GM19239 (cell line): ENCODE data around the gene TECPR1.

ENCODE experiments used
- DNase-seq: peaks from one replicate; pipeline ENCODE4 v3.0.0; 2011; ENCODE audit warnings: low spot score; ENCODE audit not compliant: insufficient read length
- FAIRE-seq: peaks from 2 replicates; lab custom pipeline; 2011; peaks lifted over from hg19 to GRCh38; lab: Jason Lieb, UNC

The TECPR1 gene, protein sequence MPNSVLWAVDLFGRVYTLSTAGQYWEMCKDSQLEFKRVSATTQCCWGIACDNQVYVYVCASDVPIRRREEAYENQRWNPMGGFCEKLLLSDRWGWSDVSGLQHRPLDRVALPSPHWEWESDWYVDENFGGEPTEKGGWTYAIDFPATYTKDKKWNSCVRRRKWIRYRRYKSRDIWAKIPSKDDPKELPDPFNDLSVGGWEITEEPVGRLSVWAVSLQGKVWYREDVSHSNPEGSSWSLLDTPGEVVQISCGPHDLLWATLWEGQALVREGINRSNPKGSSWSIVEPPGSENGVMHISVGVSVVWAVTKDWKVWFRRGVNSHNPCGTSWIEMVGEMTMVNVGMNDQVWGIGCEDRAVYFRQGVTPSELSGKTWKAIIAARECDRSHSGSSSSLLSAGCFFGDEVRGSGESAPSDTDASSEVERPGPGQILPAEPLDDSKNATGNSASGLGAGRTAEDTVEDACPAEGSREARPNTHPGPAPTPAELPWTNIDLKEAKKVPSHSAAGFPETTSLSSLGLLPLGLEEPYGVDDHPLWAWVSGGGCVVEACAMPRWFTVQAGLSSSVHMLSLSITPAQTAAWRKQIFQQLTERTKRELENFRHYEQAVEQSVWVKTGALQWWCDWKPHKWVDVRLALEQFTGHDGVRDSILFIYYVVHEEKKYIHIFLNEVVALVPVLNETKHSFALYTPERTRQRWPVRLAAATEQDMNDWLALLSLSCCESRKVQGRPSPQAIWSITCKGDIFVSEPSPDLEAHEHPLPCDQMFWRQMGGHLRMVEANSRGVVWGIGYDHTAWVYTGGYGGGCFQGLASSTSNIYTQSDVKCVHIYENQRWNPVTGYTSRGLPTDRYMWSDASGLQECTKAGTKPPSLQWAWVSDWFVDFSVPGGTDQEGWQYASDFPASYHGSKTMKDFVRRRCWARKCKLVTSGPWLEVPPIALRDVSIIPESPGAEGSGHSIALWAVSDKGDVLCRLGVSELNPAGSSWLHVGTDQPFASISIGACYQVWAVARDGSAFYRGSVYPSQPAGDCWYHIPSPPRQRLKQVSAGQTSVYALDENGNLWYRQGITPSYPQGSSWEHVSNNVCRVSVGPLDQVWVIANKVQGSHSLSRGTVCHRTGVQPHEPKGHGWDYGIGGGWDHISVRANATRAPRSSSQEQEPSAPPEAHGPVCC

GRCh38 chr7:98251601-98252424, at the start of gene TECPR1:
Gene TECPR1, minus strand, starts transcription at chr7:98252232. Its CDS starts 6,086 bp downstream, at chr7:98246146.
- DNase-seq (peak; percentile 98), FAIRE-seq (peak; percentile 97)

- FAIRE-seq, result no peak
- no peak for DNase-seq
Measured at GRCh38 chr7:98300595-98301372, 48.8 kb upstream of the TECPR1 start.

DNA sequence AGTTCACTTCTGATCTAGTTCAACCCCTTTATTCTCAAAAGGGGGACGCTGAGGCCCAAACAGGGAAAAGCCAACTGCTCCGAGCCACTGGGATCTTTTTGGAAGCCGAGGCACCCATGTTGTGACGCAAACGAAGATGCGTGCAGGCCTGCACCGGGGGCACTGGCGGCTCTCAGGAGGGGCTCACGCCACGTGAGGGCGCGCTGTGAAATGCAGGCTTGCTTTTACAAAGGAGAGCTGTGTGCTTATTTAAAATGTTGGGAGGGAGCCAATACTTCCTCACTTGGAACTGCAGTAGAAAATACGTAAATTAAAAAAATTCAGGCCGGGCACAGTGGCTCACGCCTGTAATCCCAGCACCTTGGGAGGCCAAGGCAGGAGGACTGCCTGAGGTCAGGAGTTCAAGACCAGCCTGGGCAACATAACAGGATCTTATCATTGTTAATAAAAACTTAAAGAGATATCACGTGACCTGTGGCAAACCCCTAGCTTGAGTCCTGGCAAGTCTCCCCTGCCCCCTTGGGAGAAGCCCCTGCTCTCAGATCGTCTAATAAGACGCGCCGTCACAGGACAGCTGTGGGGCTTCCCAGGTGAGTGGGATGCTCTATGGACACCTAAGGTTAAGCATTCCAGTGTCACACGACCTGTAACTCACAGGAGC, 45.7 kb upstream of the TECPR1 start:
- FAIRE-seq (no peak), DNase-seq (no peak)

GRCh38 chr7:98296833-98297232, 44.8 kb upstream of the TECPR1 start:
- FAIRE-seq (no peak), DNase-seq (no peak)

GRCh38 chr7:98295467-98296192, 43.6 kb upstream of the TECPR1 start:
- FAIRE-seq (no peak), DNase-seq (no peak)

DNA sequence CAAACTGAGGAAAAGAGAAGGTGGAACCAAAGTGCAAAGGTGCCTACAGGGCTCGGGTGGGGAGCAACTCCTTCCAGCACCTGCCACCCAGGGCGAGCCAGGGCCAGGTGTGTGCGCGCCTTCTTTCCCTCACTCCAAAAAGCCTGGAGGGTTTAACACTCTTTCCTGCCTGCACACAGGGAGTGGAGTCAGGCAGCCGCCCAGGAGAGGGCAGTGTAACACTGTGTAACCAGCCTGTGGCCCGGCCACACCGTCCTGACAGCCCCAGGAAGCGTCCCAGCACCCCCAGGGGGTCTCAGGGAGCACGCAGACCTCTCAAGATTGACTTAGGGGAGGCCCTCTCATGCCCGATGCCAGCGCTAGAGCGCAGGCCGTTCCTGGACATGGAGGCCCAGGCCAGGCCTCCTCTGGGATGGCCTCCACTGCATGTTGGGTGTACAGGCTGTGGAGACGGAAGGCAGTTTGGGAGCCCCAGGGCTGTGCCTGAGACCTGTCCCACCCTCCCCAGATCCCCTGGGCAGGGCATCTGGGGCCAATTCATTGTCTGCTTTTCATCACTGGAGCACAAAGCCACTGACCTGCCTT, 42.9 kb upstream of the TECPR1 start:
- FAIRE-seq, result no peak
- peak; percentile 73 for DNase-seq

DNA sequence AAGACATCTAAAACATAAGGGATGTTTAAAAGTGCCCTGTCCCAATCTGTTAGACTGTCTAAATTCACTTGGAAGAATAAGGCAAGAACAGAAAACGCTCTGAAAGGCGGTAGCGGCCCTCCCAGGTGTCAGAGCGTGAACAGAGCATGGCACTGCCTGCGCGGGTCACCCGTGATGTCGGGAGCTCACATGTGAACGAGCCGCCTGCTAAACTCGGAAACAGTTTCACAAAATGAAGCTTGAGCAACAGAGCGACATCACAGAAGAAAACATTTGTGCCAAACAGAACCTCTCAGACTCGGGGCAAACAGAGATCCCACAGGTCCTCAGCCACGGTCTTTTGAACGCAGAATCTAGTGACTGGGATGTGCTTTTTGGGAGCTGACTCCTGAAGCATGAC, 42.3 kb upstream of the TECPR1 start:
- DNase-seq, result no peak
- no peak for FAIRE-seq

- no peak for FAIRE-seq
Measured at GRCh38 chr7:98293746-98294145, 41.7 kb upstream of the TECPR1 start.

DNA sequence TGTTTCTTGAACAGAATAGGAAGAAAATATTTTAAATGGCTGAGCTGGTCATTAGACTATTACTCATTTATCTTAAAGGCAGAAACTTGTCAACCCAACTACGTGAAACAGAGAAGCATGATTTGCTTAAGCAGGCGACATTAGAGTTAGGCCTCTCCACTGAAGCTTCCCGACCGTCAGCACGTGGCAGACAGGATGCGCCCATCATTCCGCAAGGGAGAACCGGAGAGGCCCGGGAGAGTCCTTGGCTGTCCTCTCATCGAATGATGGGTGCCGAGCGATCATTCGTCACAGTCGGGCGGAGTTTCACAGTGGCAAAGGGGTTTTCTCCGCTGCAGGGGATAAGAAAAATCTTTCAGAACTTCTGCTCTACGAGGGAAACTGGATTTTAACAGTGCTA, 41.2 kb upstream of the TECPR1 start:
- FAIRE-seq (no peak), DNase-seq (no peak)

More at GRCh38 chr7:98293746-98294145, 41.7 kb upstream of the TECPR1 start:
- no peak for DNase-seq

GRCh38 chr7:98291717-98292116, 39.7 kb upstream of the TECPR1 start:
- DNase-seq (no peak), FAIRE-seq (no peak)

GRCh38 chr7:98289333-98289875, 37.4 kb upstream of the TECPR1 start:
- DNase-seq, result no peak
- FAIRE-seq, result no peak

DNA sequence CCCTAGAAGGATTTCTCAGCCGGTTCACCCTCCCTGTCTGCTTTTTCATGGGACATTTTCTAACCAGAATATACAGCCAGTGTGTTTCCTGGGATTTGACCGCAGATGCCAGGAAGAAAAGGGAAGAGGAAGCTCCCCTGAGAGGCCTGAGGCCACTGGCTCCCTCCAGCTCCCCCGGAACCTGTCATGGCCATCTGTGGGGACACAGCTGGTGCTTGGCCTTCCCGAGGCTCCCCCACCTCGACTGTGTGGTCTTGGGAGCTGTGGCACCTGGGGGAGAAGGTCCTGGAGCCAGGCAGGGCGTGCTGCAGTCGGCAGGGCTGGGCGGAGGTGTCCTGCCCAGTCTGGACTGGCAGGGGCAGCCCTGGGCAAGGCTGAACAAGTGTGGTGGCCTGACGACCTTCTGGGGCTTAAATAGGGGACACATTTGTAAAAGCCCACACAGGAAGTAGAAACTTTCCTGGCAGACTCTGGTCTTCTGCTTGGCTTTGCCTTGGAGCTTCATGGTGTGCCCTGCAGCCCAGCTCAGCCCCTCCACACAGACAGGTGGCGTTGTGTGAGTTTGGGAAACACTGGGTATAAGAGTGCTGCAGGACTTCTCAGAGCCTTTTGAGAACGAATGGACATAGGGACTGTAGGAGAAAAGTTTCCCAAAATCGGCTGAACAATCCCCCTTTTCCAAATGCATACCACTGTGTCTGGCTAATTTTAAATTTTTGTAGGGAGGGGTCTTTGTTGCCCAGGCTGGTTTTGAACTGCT, 36.2 kb upstream of the TECPR1 start:
- FAIRE-seq, result no peak

DNA sequence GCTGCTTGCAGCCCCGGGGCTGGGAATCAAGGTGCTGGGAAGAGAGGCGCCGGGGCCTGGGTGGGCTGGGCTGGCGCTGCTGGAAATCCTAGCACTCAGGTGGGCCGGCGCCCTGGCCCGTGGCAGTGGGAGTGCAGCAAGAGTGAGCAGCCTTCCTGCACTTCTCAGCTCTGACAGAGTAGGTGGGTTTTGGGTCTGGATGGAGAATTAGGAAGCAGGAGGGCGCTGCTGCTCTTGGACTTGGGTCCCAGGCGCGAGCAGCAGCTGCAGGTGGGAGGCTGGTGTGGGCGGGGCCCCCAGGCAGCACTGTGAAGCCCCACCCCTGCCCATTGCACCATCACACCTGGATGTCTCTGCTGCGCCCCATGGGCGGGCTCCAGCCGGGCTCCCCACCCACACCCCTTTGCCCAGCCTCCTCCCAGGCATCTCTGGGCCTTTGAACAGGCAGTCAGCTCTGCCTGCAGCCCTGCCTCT, 35.5 kb upstream of the TECPR1 start:
- DNase-seq, result no peak
- no peak for FAIRE-seq

More for the DNA sequence above, 36.2 kb upstream of the TECPR1 start:
- no peak for DNase-seq

GRCh38 chr7:98286701-98287485, 34.9 kb upstream of the TECPR1 start:
- FAIRE-seq, result no peak
- no peak for DNase-seq

DNA sequence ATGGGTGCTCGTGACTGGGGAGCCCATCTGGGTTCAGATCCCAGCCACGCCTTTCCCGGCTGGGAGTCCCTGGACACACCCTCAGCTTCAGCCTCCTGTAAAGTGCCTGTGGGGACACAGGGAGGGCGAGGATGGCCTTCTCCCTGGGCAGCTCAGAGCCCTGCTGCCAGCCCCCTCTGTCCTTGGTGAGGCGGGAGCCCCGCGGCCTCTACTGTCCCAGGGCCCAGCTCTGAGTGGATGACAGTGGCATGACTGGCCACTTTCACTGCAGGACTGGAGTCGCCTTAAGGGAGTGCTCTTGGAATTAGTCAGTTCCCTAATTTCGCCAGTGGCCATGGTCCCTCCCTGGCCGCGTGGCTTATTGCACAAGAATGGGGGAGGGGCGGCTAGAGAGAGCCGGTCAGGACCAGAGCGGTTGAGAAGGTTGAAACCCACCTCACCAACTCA, 34.1 kb upstream of the TECPR1 start:
- FAIRE-seq, result no peak
- no peak for DNase-seq
